MM.1S (cell line): ENCODE measurements around the gene MED13L.
A peak's percentile ranks its signal among the peaks of the same experiment; 100 is the strongest.

Experiments
- DNase-seq: peaks from one replicate; pipeline ENCODE4 v3.0.0-alpha.2; 2015
- H2AFZ ChIP-seq: fragments of 300-600 bp; sonication (generic); 2 replicates; pipeline ENCODE4 v1.6.0; 2016; ENCODE audit warnings: antibody characterized with exemption, low read length
- H3F3A ChIP-seq: fragments of 300-600 bp; sonication (generic); 2 replicates; pipeline ENCODE4 v1.6.1; 2016; ENCODE audit warnings: mild to moderate bottlenecking, antibody characterized with exemption, low read length, moderate library complexity, mixed read lengths; ENCODE audit not compliant: insufficient read depth
- H3K27ac ChIP-seq: fragments of 300-600 bp; sonication (generic); 2 replicates; pipeline ENCODE4 v1.5.1; 2016; ENCODE audit warnings: mild to moderate bottlenecking, low read length
- H3K27me3 ChIP-seq: fragments of 300-600 bp; sonication (generic); replicated peaks from 2 replicates; pipeline ENCODE4 v1.6.0; 2016; ENCODE audit warnings: low read length; ENCODE audit not compliant: insufficient read depth
- H3K36me3 ChIP-seq: fragments of 300-600 bp; sonication (generic); replicated peaks from 2 replicates; pipeline ENCODE4 v1.6.1; 2016; ENCODE audit warnings: mild to moderate bottlenecking, low read length, mixed read lengths; ENCODE audit not compliant: insufficient read depth
- H3K4me1 ChIP-seq: fragments of 300-600 bp; sonication (generic); 2 replicates; pipeline ENCODE4 v1.6.1; 2016; ENCODE audit warnings: low read length, mixed read lengths
- H3K4me2 ChIP-seq: fragments of 300-600 bp; sonication (generic); 2 replicates; pipeline ENCODE4 v1.6.0; 2016; ENCODE audit warnings: low read depth, low read length
- H3K4me3 ChIP-seq: fragments of 300-600 bp; sonication (generic); 2 replicates; pipeline ENCODE4 v1.5.1; 2016; ENCODE audit warnings: low read length, mixed read lengths
- H3K79me2 ChIP-seq: fragments of 300-600 bp; sonication (generic); 2 replicates; pipeline ENCODE4 v1.6.1; 2016; ENCODE audit warnings: mixed run types, low read length, mixed read lengths
- H3K9ac ChIP-seq: fragments of 300-600 bp; sonication (generic); 2 replicates; pipeline ENCODE4 v1.6.1; 2016; ENCODE audit warnings: low read length, mixed read lengths
- H3K9me2 ChIP-seq: fragments of 300-600 bp; sonication (generic); replicated peaks from 2 replicates; pipeline ENCODE4 v1.6.1; 2016; ENCODE audit warnings: mild to moderate bottlenecking, low read length, mixed read lengths; ENCODE audit not compliant: insufficient read depth
- H3K9me3 ChIP-seq: fragments of 300-600 bp; sonication (generic); replicated peaks from 2 replicates; pipeline ENCODE4 v1.6.1; 2016; ENCODE audit warnings: mild to moderate bottlenecking, low read length, mixed read lengths; ENCODE audit not compliant: insufficient read depth
- H4K20me1 ChIP-seq: fragments of 300-600 bp; sonication (generic); 2 replicates; pipeline ENCODE4 v1.6.1; 2016; ENCODE audit warnings: mild to moderate bottlenecking, low read length, moderate library complexity, mixed read lengths; ENCODE audit not compliant: insufficient read depth
- EZH2 ChIP-seq: fragments of 300-600 bp; sonication (generic); optimal IDR thresholded peaks from 2 replicates; pipeline ENCODE3; 2017; ENCODE audit warnings: low read depth, mild to moderate bottlenecking, antibody characterized with exemption, low read length, mixed read lengths
- EZH2phosphoT487 ChIP-seq: fragments of 300-600 bp; sonication (generic); IDR thresholded peaks from 2 replicates; pipeline ENCODE4 v1.6.1; 2018; ENCODE audit warnings: antibody characterized with exemption, low read length
- TF ChIP-seq, protein P1 (sequence below): fragments of 300-600 bp; sonication (generic); IDR thresholded peaks from 2 replicates; pipeline ENCODE4 v1.5.1; 2016; ENCODE audit warnings: antibody characterized with exemption, low read length, mixed read lengths

Gene MED13L

DNA sequence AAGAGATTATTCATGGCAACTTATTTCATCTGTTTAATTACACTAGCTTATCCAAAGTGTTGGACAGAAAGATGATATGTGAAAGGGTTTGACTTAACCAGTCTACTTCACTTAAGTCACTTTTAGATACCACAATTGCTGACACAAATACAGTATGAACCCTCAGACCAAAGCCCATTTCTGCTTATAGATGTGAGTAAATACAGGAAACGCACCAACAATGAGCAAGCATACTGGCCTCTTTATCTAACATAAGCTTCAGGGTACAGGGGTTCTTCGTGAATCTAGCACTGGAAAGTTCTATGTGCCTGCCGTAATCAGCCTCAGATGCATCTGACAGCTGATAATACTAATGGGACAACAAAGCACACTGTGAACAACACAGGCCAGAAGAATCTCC is 209.6 kb downstream of the MED13L start:
- Histone ChIP-seq H3K9ac (no peak overlapping the region), H3K36me3 (no peaks in the 10 kb centered on the region), H3K4me3 (no peak overlapping the region), H4K20me1 (no peaks in the 10 kb centered on the region; the same call in 1 of the 2 replicates), H3F3A (no peaks in the 10 kb centered on the region), H3K4me2 (no peak overlapping the region), H3K9me3 (no peaks in the 10 kb centered on the region), H2AFZ (no peak overlapping the region), H3K27ac (no peak overlapping the region), H3K27me3 (no peaks in the 10 kb centered on the region), H3K9me2 (no peaks in the 10 kb centered on the region), H3K4me1 (no peaks in the 10 kb centered on the region), H3K79me2 (peaks cover 77% of the 10 kb centered on the region)
- no peak for DNase-seq
- no peak for TF ChIP-seq EZH2phosphoT487
- no peak for TF ChIP-seq EZH2
- TF ChIP-seq, protein P1, sequence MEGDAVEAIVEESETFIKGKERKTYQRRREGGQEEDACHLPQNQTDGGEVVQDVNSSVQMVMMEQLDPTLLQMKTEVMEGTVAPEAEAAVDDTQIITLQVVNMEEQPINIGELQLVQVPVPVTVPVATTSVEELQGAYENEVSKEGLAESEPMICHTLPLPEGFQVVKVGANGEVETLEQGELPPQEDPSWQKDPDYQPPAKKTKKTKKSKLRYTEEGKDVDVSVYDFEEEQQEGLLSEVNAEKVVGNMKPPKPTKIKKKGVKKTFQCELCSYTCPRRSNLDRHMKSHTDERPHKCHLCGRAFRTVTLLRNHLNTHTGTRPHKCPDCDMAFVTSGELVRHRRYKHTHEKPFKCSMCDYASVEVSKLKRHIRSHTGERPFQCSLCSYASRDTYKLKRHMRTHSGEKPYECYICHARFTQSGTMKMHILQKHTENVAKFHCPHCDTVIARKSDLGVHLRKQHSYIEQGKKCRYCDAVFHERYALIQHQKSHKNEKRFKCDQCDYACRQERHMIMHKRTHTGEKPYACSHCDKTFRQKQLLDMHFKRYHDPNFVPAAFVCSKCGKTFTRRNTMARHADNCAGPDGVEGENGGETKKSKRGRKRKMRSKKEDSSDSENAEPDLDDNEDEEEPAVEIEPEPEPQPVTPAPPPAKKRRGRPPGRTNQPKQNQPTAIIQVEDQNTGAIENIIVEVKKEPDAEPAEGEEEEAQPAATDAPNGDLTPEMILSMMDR: no peak

- Histone ChIP-seq H3K79me2 (peaks cover 78% of the 10 kb centered on the region), H3K27me3 (no peaks in the 10 kb centered on the region), H3F3A (no peaks in the 10 kb centered on the region), H3K4me1 (no peaks in the 10 kb centered on the region), H3K27ac (no peak overlapping the region), H4K20me1 (no peaks in the 10 kb centered on the region; the same call in 1 of the 2 replicates), H3K36me3 (no peaks in the 10 kb centered on the region), H3K9me3 (no peaks in the 10 kb centered on the region), H3K4me3 (no peak overlapping the region), H2AFZ (no peak overlapping the region), H3K9ac (no peak overlapping the region), H3K4me2 (no peak overlapping the region), H3K9me2 (no peaks in the 10 kb centered on the region)
- TF ChIP-seq EZH2 (no peak), EZH2phosphoT487 (no peak)
- TF ChIP-seq, protein P1: peak; percentile 62
- peak; percentile 36 for DNase-seq
Observed at GRCh38 chr12:116066381-116067230, 210.9 kb downstream of the MED13L start.

GRCh38 chr12:116065606-116066005 is 211.9 kb downstream of the MED13L start:
- Histone ChIP-seq H3F3A (peaks cover 3% of the 10 kb centered on the region; the same call in 1 of the 2 replicates), H3K27me3 (no peaks in the 10 kb centered on the region), H3K9ac (no peak overlapping the region), H3K79me2 (peaks cover 78% of the 10 kb centered on the region), H3K9me3 (no peaks in the 10 kb centered on the region), H3K4me1 (no peaks in the 10 kb centered on the region), H3K36me3 (no peaks in the 10 kb centered on the region), H3K4me2 (no peak overlapping the region), H2AFZ (no peak overlapping the region), H3K9me2 (no peaks in the 10 kb centered on the region), H4K20me1 (no peaks in the 10 kb centered on the region; the same call in 1 of the 2 replicates), H3K27ac (no peak overlapping the region), H3K4me3 (no peak overlapping the region)
- DNase-seq: no peak
- TF ChIP-seq, protein P1: no peak
- TF ChIP-seq EZH2phosphoT487 (no peak), EZH2 (no peak)
